Gastroesophageal sphincter (tissue), 4 donors: ENCODE data around the gene CCDC190. TPM values are rescaled to one million over a fixed set of nuclear protein-coding genes. Genes with fewer than 3 reads are reported as not detected.

Experiments
- ATAC-seq: fragments of 150-250 bp; one replicate; pipeline ENCODE4 v1.9.1; 2016; ENCODE audit warnings: mild to moderate bottlenecking, moderate library complexity
- H3K27ac ChIP-seq, 4 donors: fragments of 200-600 bp; sonication (generic) in 3 of 4; 1 replicate in 3 of 4; 2 replicates in 1 of 4; pipeline ENCODE4 v1.5.1; 2016 to 2019
- H3K27me3 ChIP-seq: fragments of 200-600 bp; sonication (generic); one replicate; pipeline ENCODE4 v1.5.1; 2019
- H3K36me3 ChIP-seq, 2 donors: fragments of 200-600 bp; sonication (generic); one replicate each; pipeline ENCODE4 v1.5.1; 2019; ENCODE audit warnings: control low read depth in 1 of 2
- H3K4me1 ChIP-seq, 3 donors: fragments of 200-600 bp; sonication (generic); 1 replicate in 2 of 3; 2 replicates in 1 of 3; pipeline ENCODE4 v1.5.1; 2016 to 2019; ENCODE audit warnings: control low read depth in 2 of 3
- H3K4me3 ChIP-seq, 2 donors: fragments of 200-600 bp; sonication (generic); one replicate each; pipeline ENCODE4 v1.5.1; 2019; ENCODE audit warnings: mild to moderate bottlenecking in 1 of 2, moderate library complexity in 1 of 2
- H3K9me3 ChIP-seq, 3 donors: fragments of 200-600 bp; sonication (generic); one replicate each; pipeline ENCODE4 v1.5.1; 2017 to 2019; ENCODE audit warnings: control low read depth in 2 of 3
- EP300 ChIP-seq: sonication (generic); formaldehyde crosslinking; IDR thresholded peaks from one replicate; pipeline ENCODE4 v1.6.1; 2017; ENCODE audit warnings: antibody characterized with exemption, mild to moderate bottlenecking
- POLR2A ChIP-seq, 2 donors: fragments of 450-650 bp; IDR thresholded peaks; one replicate each; pipeline ENCODE4 v1.6.1; 2017; ENCODE audit warnings: antibody characterized with exemption in 2 of 2, mild to moderate bottlenecking in 2 of 2, moderate library complexity in 1 of 2
- POLR2AphosphoS5 ChIP-seq: sonication (generic); formaldehyde crosslinking; IDR thresholded peaks from one replicate; pipeline ENCODE4 v1.6.1; 2017; ENCODE audit warnings: antibody characterized with exemption
- WGBS, 2 donors: methylation state at CpG; one replicate each; pipeline ENCODE4 v1.1.5; 2018; ENCODE audit warnings: low coverage in 1 of 2; 5-methylcytosine and 5-hydroxymethylcytosine counted together
- total RNA-seq, 4 donors: library from RNA; depleted of rRNA; stranded (reverse); fragments of >200 nt; gene quantifications; one replicate each; pipeline ENCODE4 v1.1.0, GENCODE V29; 2016
- TF ChIP-seq, protein P1 (sequence below), 4 experiments: fragments of 200-600 bp in 2 of 4; fragments of 450-650 bp in 2 of 4; sonication (generic) in 1 of 4; IDR thresholded peaks; one replicate each; pipeline ENCODE4 v1.5.1; 2017 to 2019; ENCODE audit warnings: antibody characterized with exemption in 4 of 4, mild to moderate bottlenecking in 2 of 4, moderate library complexity in 2 of 4

Gene CCDC190
- total RNA-seq, 4 donors from 2014 or later, result not detected

DNA sequence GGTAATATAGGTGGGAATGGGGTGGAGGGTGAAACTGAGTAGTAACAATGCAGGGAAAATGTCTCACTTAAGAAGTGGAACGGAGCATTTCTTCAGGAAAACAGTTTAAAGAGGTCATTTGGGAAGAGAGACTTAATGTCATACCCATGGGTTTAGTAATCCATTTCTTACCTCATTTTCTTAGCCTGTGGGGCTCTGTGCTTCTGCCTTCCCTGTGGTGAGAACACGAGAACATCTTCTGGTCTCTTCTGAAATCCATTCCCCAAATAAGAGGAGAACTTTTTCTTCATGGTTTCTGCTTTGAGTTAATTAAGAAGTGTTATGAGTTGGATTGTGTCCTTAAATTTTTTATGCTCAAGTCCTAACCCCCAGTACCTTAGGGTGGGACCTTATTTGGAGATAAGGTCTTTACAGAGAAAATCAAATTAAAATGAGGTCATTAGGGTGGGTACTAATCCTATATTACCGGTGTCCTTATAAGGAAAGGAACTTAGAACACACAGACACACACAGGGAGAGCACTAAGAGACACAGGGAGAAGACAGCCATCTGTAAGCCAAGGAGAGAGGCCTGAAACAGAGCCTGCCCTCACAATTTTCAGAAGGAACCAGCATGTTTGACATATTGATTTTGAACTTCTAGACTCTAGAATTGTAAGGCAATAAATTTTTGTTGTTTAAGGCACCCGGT lies 5.4 kb downstream of the CCDC190 start:
- WGBS, 2 donors, result 66 to 79% methylated on average over 4 of the region's 4 CpGs
- no peak for ATAC-seq
- Histone ChIP-seq H3K36me3 (no peaks in the 10 kb centered on the region), H3K27ac (no peak overlapping the region), H3K4me1 (peaks cover 0 to 10% (median 0%) of the 10 kb centered on the region in 3 donors), H3K27me3 (no peaks in the 10 kb centered on the region), H3K4me3 (no peak overlapping the region), H3K9me3 (no peaks in the 10 kb centered on the region)
- TF ChIP-seq EP300 (no peak), POLR2AphosphoS5 (no peak), POLR2A (IDR thresholded peaks at IDR 0.05) (no peak)
- TF ChIP-seq, protein P1, sequence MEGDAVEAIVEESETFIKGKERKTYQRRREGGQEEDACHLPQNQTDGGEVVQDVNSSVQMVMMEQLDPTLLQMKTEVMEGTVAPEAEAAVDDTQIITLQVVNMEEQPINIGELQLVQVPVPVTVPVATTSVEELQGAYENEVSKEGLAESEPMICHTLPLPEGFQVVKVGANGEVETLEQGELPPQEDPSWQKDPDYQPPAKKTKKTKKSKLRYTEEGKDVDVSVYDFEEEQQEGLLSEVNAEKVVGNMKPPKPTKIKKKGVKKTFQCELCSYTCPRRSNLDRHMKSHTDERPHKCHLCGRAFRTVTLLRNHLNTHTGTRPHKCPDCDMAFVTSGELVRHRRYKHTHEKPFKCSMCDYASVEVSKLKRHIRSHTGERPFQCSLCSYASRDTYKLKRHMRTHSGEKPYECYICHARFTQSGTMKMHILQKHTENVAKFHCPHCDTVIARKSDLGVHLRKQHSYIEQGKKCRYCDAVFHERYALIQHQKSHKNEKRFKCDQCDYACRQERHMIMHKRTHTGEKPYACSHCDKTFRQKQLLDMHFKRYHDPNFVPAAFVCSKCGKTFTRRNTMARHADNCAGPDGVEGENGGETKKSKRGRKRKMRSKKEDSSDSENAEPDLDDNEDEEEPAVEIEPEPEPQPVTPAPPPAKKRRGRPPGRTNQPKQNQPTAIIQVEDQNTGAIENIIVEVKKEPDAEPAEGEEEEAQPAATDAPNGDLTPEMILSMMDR (IDR thresholded peaks at IDR 0.05), result no peak

DNA sequence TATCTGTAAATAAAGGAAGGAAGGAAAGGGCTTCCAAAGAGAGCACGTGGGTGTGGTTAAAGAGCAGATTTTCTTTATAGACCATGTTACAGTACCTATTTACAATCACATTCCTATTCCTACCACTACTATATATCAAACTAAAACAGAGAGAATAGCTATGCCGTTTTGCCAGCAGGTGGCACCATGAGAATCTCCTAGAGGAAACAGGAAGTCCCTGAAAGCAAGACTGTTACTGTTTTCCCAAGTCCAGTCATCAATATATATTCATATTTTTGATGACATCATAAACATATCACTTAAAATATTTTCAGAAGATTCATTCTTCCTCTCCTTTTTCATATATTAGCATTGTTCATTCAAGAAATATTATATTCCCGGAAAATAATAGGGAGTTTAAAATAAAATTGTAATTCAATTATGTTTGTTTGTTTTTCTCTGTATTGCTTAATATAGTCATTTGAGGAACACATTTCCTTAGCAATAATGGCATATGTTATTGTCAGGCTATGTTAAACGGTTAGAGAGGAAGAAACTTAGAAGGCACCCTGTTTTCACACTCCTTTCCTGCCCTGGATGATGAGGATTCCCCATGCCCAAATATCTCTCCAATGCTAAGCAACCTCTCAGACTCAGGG lies 6.6 kb downstream of the CCDC190 start:
- ATAC-seq, result peak; percentile 51
- H3K27me3 ChIP-seq, result no peaks in the 10 kb centered on the region
- WGBS, 2 donors, result 28 to 40% methylated on average over 4 of the region's 4 CpGs

DNA sequence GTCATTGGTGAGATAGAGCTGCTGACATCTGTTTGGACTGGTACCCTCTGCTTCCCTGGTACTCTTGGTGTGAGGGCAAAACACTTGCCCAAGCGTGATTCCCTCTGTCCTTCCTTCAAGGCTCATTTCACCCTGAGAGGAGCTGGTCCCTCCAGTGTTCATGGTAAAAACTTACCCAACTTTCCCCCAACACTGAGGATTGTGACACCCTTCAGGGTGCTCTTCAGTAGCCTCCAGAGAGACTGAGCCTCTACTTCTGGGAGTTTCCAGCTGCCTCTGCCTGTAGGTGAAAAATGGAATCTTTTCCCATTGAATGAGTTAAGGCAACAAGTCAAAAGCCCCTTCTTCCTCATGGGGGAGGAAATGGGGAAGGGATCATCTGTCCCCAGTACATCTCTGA lies 9.6 kb downstream of the CCDC190 start:
- H3K27me3 ChIP-seq, result no peaks in the 10 kb centered on the region
- no peak overlapping the region for H3K27ac ChIP-seq
- TF ChIP-seq POLR2A (IDR thresholded peaks at IDR 0.05) (no peak), EP300 (no peak), POLR2AphosphoS5 (no peak)
- TF ChIP-seq, protein P1 (IDR thresholded peaks at IDR 0.05), result no peak
- no peaks in the 10 kb centered on the region for H3K9me3 ChIP-seq
- WGBS, 2 donors, result no CpG with 5 or more reads among the region's 1 CpG
- H3K4me1 ChIP-seq, result peaks cover 0 to 4% (median 0%) of the 10 kb centered on the region in 3 donors
- H3K36me3 ChIP-seq, result no peaks in the 10 kb centered on the region
- no peak overlapping the region for H3K4me3 ChIP-seq
- no peak for ATAC-seq

More for the DNA sequence above, 6.6 kb downstream of the CCDC190 start:
- Histone ChIP-seq H3K4me3 (no peak overlapping the region), H3K4me1 (peaks cover 0 to 7% (median 0%) of the 10 kb centered on the region in 3 donors), H3K27ac (no peak overlapping the region), H3K9me3 (no peaks in the 10 kb centered on the region), H3K36me3 (no peaks in the 10 kb centered on the region)
- TF ChIP-seq, protein P1 (IDR thresholded peaks at IDR 0.05), result peak; percentile 60 to 71 (median 66)
- TF ChIP-seq POLR2A (IDR thresholded peaks at IDR 0.05), result no peak
- no peak for TF ChIP-seq POLR2AphosphoS5

DNA sequence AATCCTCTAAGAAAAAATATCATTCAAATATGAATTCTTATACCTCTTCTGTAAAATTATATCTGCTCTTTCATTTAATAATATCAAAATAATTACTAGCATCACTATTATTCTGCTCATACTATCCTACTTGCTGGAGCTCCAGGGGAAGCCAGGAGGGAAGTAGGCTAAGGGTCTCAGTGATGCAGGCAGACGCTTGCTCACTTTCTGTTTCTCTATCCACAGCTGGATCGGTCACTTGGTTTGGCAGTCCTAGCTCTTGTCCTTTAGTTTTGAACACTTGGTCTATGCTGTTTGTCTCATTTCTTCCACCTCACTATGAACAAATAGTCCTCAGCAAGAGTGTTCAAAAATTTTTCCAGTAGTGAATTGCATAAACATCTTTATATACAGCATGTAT lies 11.3 kb downstream of the CCDC190 start:
- no peaks in the 10 kb centered on the region for H3K4me1 ChIP-seq
- 70 to 93% methylated on average over 2 of the region's 2 CpGs for WGBS, 2 donors
- H3K27ac ChIP-seq, result no peak overlapping the region
- no peak for ATAC-seq
- H3K27me3 ChIP-seq, result no peaks in the 10 kb centered on the region
- TF ChIP-seq POLR2A (IDR thresholded peaks at IDR 0.05), result no peak
- TF ChIP-seq, protein P1 (IDR thresholded peaks at IDR 0.05), result no peak
- TF ChIP-seq EP300, result no peak
- TF ChIP-seq POLR2AphosphoS5, result no peak
- no peak overlapping the region for H3K4me3 ChIP-seq
- H3K9me3 ChIP-seq, result no peaks in the 10 kb centered on the region
- no peaks in the 10 kb centered on the region for H3K36me3 ChIP-seq
